Measurements from ENCODE around the gene ANLN. TPM values are rescaled to one million over a fixed set of nuclear protein-coding genes. Genes with fewer than 3 reads are reported as not detected.

ANLN gene
- total RNA-seq, 2 donors from 2014 or later: 0.78 to 1.6 TPM

DNA sequence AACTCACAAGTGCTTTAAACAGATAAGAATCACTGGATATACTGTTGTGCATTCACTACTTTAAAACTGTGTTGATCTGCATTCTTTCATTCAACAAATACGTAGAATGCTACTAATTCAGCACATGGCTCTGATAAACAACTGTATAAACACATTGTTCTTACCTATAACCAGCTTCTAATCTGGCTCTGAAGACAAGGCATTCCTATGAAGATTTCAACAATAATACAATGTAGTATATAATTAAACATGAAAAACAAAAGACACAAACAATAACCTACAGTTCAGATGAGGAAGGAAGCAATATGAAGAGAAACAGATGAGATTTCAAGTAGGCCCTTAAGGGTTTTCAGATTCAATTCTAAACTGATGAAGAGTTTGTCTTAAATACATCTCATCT lies 31.1 kb upstream of the ANLN start:
- Histone ChIP-seq H3K9me3 (no peaks in the 10 kb centered on the region), H3K27me3 (no peaks in the 10 kb centered on the region), H3K4me3 (no peak overlapping the region), H3K36me3 (replicated peaks in 1 of 2; ENCODE audit: insufficient read depth in 1 of 2, low read depth in 2 of 2) (no peaks in the 10 kb centered on the region), H3K4me1 (peaks cover 23% of the 10 kb centered on the region), H3K27ac (no peak overlapping the region)
- DNase-seq (no peak), ATAC-seq (no peak)
- TF ChIP-seq, protein P1, sequence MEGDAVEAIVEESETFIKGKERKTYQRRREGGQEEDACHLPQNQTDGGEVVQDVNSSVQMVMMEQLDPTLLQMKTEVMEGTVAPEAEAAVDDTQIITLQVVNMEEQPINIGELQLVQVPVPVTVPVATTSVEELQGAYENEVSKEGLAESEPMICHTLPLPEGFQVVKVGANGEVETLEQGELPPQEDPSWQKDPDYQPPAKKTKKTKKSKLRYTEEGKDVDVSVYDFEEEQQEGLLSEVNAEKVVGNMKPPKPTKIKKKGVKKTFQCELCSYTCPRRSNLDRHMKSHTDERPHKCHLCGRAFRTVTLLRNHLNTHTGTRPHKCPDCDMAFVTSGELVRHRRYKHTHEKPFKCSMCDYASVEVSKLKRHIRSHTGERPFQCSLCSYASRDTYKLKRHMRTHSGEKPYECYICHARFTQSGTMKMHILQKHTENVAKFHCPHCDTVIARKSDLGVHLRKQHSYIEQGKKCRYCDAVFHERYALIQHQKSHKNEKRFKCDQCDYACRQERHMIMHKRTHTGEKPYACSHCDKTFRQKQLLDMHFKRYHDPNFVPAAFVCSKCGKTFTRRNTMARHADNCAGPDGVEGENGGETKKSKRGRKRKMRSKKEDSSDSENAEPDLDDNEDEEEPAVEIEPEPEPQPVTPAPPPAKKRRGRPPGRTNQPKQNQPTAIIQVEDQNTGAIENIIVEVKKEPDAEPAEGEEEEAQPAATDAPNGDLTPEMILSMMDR (IDR thresholded peaks at IDR 0.05): no peak
- no peak for TF ChIP-seq POLR2A (IDR thresholded peaks at IDR 0.05)
- 40 to 67% methylated on average over 1 of the region's 1 CpG for WGBS, 2 donors
- intact Hi-C loops (cut with DNase I): no loop called here

DNA sequence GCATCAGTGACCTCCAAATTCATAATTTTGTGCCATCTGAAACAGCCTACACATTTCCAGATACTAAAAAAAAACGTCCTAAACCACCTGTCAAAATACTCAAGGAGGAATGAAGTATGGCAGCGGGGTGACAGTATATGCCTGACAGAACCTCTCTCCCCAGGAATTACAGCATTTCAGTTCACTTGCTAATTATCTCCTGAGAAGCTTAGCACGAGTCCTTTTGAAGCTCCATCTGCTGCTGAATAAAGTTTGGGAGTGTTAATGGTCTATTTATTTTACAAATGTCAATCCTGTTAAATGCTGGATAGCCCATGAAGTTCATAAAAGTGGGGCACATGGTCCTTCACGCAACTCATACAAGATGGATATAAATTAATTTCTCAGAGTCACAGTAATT lies 29.4 kb upstream of the ANLN start:
- Histone ChIP-seq H3K27ac (no peak overlapping the region), H3K27me3 (no peaks in the 10 kb centered on the region), H3K4me1 (peaks cover 23% of the 10 kb centered on the region), H3K36me3 (replicated peaks in 1 of 2; ENCODE audit: insufficient read depth in 1 of 2, low read depth in 2 of 2) (no peaks in the 10 kb centered on the region), H3K9me3 (no peaks in the 10 kb centered on the region), H3K4me3 (no peak overlapping the region)
- intact Hi-C loops (cut with DNase I): no loop called here
- ATAC-seq (no peak), DNase-seq (no peak)
- WGBS, 2 donors: 48 to 58% methylated on average over 4 of the region's 4 CpGs
- TF ChIP-seq POLR2A (IDR thresholded peaks at IDR 0.05): no peak
- TF ChIP-seq, protein P1 (IDR thresholded peaks at IDR 0.05): no peak

DNA sequence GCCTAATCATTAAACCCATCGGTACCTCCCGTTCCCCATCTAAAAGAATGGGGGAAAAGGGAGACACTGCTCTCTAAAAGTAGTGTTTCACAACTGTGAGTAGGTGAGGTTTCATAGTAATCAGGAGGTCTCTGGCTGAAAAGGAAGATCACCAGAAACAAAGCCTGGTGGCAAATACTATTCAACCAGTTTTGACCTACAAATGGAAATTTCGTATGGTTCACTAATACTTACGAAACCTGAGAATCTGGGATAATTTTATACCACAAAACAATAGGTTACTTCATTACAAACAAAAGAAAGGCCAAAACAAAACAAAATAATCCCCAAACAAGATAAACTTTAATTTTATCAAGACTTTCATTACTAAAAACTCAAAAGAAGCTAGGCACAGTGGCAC lies 28.4 kb upstream of the ANLN start:
- Histone ChIP-seq H3K4me3 (no peak overlapping the region), H3K27me3 (no peaks in the 10 kb centered on the region), H3K27ac (no peak overlapping the region), H3K36me3 (replicated peaks in 1 of 2; ENCODE audit: insufficient read depth in 1 of 2, low read depth in 2 of 2) (no peaks in the 10 kb centered on the region), H3K4me1 (peaks cover 20% of the 10 kb centered on the region), H3K9me3 (no peaks in the 10 kb centered on the region)
- TF ChIP-seq, protein P1 (IDR thresholded peaks at IDR 0.05): no peak
- no peak for TF ChIP-seq POLR2A (IDR thresholded peaks at IDR 0.05)
- no peak for DNase-seq
- 84 to 89% methylated on average over 4 of the region's 4 CpGs for WGBS, 2 donors
- intact Hi-C loops (cut with DNase I): no loop called here
- ATAC-seq: no peak

DNA sequence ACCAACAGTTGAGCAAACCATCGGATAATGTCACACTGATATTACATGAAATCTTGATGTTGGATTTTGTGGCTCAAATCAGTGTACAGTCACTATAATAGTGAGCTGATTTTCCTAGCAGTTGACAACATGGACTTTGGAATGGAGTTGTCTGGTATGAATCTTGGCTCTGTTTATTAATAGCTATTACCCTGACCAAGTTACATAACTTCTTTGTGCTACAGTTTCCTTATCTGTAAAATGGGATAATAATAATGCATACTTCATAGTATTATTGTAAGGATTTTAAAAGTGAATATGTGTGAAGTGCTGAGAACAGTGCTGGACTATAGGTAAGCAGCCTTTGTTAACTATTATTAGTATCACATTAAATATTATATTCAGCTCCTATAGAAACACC lies 26.1 kb upstream of the ANLN start:
- 68 to 81% methylated on average over 1 of the region's 1 CpG for WGBS, 2 donors
- no peak for ATAC-seq

More for the DNA sequence above, 26.1 kb upstream of the ANLN start:
- intact Hi-C loops (cut with DNase I): no loop called here
- H3K36me3 ChIP-seq (replicated peaks in 1 of 2; ENCODE audit: insufficient read depth in 1 of 2, low read depth in 2 of 2): no peaks in the 10 kb centered on the region
- H3K27ac ChIP-seq: no peak overlapping the region
- no peaks in the 10 kb centered on the region for H3K27me3 ChIP-seq
- DNase-seq: no peak
- H3K4me1 ChIP-seq: peaks cover 14% of the 10 kb centered on the region
- H3K9me3 ChIP-seq: no peaks in the 10 kb centered on the region
- TF ChIP-seq, protein P1 (IDR thresholded peaks at IDR 0.05): no peak
- TF ChIP-seq POLR2A (IDR thresholded peaks at IDR 0.05): no peak
- H3K4me3 ChIP-seq: no peak overlapping the region

All from body of pancreas (tissue), 4 donors.